RWPE2 (cell line): ENCODE data around the gene MAB21L1.

Source experiments
- ATAC-seq: fragments of 200-7000 bp; cut with Tn5 transposase; 3 replicates; pipeline ENCODE4 v1.9.1; 2021; ENCODE audit warnings: low read depth
- DNase-seq: peaks from one replicate; pipeline ENCODE4 v3.0.0-alpha.2; 2020; ENCODE audit warnings: low spot score
- H3K27ac ChIP-seq: fragments of 450-650 bp; 2 replicates; pipeline ENCODE4 v1.5.1; 2017; ENCODE audit warnings: mild to moderate bottlenecking; ENCODE audit not compliant: poor library complexity, severe bottlenecking
- H3K27me3 ChIP-seq: fragments of 250-450 bp; sonication (Bioruptor Pico); 2 replicates; pipeline ENCODE4 v1.5.1; 2021; ENCODE audit warnings: mild to moderate bottlenecking, moderate library complexity; ENCODE audit not compliant: insufficient read depth, poor library complexity, severe bottlenecking
- H3K36me3 ChIP-seq: fragments of 250-450 bp; sonication (Bioruptor Pico); 2 replicates; pipeline ENCODE4 v1.5.1; 2020; ENCODE audit warnings: low read depth, mild to moderate bottlenecking, moderate library complexity
- H3K4me1 ChIP-seq: fragments of 250-450 bp; sonication (Bioruptor Pico); 2 replicates; pipeline ENCODE4 v1.5.1; 2021; ENCODE audit warnings: mild to moderate bottlenecking, moderate library complexity; ENCODE audit not compliant: insufficient read depth, poor library complexity, severe bottlenecking
- H3K4me3 ChIP-seq: fragments of 250-450 bp; sonication (Bioruptor Pico); 2 replicates; pipeline ENCODE4 v1.5.1; 2021; ENCODE audit warnings: mild to moderate bottlenecking, moderate library complexity; ENCODE audit not compliant: severe bottlenecking
- H3K9me3 ChIP-seq: fragments of 250-450 bp; sonication (Bioruptor Pico); 2 replicates; pipeline ENCODE4 v1.5.1; 2021; ENCODE audit warnings: mild to moderate bottlenecking, moderate library complexity; ENCODE audit not compliant: severe bottlenecking
- CTCF ChIP-seq: fragments of 450-650 bp; IDR thresholded peaks from one replicate; pipeline ENCODE4 v1.5.1; 2017; ENCODE audit warnings: mild to moderate bottlenecking, moderate library complexity; ENCODE audit not compliant: poor library complexity, severe bottlenecking

Gene MAB21L1

DNA sequence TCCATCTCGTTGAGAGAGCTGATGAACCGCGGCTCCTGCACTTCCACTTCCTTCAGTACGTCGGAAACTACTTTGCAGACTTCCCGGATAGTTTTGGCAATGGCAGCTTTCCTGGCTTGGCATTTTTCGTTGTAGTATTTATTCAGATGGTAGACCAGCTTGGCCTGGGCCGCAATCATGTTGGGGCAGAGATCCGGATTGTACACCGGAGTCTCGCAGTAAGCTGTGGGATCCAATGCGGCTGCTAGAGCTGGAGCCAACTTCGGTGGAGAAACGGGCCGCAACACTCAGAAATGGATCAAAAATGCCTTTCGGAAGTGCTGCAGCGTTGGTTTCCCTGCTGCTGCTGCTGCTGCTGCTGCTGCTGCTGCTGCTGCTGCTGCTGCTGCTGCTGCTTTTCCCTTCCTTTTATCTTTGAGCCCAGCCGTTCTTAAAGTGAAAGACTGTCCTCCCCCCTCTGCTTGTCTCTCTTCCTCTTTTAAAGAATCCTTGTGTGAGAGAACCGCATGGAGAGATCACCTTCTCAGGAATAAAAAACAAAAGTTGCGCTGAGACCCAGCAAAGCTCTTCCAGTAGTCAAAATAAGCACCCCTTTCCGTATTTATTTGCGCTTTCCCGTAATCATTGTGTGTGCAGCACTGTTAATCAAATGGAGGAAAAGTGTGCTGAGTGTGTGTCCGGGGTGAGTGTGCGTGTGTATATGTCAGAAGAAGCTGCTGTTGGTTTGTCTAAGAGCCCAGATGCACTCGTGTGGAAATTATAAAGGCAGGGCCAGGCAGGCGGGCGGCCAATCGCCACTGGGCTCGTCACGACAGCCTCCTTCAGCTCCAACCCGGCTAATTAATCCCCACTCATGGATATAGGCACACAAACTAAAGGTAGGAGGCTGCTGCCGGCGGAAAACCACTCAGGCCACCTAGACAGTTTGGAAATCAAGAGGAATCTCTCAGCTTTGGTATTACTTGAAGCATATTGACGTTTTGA lies at the start of gene MAB21L1:
Gene MAB21L1 (minus strand): TSS at position 730 of the 984 bp plus-strand sequence. CDS start 551 bp downstream, at position 179.
- no peak for DNase-seq
- H3K4me1 ChIP-seq = peaks cover 4% of the 10 kb centered on the region
- peak within 1 kb of the TSS; percentile 37 for H3K4me3 ChIP-seq
- no peaks in the 10 kb centered on the region for H3K9me3 ChIP-seq
- no peak for TF ChIP-seq CTCF
- ATAC-seq = peak; percentile 66
- H3K27ac ChIP-seq = peak within 1 kb of the TSS; percentile 5
- peaks cover 3% of the 10 kb centered on the region for H3K27me3 ChIP-seq
- no peaks in the 10 kb centered on the region for H3K36me3 ChIP-seq

- no peak for TF ChIP-seq CTCF
- H3K4me1 ChIP-seq = no peaks in the 10 kb centered on the region
- DNase-seq = no peak
Measured at GRCh38 chr13:35524171-35524570, 47.7 kb upstream of the MAB21L1 start.

DNA sequence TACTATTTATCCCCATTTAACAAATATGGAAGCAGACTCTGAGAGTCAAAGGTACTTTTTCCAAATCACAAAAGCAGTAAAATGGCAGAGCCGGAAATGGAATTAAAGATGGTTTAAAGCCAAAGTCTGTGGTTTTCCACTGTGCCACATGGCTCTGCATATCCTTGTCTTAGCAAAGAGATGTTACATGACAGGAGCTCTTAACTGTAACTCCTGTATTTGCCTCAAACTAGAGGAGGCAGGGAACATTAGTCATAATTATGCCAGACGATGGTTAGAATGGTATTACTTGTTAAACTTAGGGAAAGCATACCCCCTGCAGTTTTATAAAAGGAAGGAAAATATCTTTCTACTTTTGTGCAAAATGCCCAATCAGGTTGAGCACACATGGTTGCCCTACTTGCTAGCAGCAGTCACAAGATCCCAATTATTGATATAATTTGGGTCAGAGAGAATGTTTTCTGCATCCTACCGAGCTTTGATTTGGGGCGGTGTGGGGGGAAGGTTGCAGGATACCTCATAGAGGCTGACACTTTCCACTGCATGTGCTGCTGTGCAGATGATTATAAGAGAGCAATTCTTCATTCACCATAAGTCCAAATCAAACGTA lies 42.0 kb upstream of the MAB21L1 start:
- Histone ChIP-seq H3K27me3 (no peaks in the 10 kb centered on the region), H3K36me3 (no peaks in the 10 kb centered on the region), H3K9me3 (no peaks in the 10 kb centered on the region), H3K4me1 (peaks cover 6% of the 10 kb centered on the region), H3K27ac (no peak overlapping the region), H3K4me3 (no peak overlapping the region)
- TF ChIP-seq CTCF = no peak
- DNase-seq (no peak), ATAC-seq (no peak)

More at GRCh38 chr13:35524171-35524570, 47.7 kb upstream of the MAB21L1 start:
- no peaks in the 10 kb centered on the region for H3K36me3 ChIP-seq
- H3K4me3 ChIP-seq = no peak overlapping the region
- no peak overlapping the region for H3K27ac ChIP-seq
- H3K27me3 ChIP-seq = no peaks in the 10 kb centered on the region
- H3K9me3 ChIP-seq = no peaks in the 10 kb centered on the region
- ATAC-seq = no peak

- no peaks in the 10 kb centered on the region for H3K36me3 ChIP-seq
- TF ChIP-seq CTCF = no peak
- ATAC-seq (0 out of 3 replicates have a peak, but pooled peaks have one; percentile 14), DNase-seq (no peak)
- no peak overlapping the region for H3K4me3 ChIP-seq
- no peaks in the 10 kb centered on the region for H3K27me3 ChIP-seq
- H3K4me1 ChIP-seq = peaks cover 12% of the 10 kb centered on the region
- H3K9me3 ChIP-seq = no peaks in the 10 kb centered on the region
- no peak overlapping the region for H3K27ac ChIP-seq
Measured at GRCh38 chr13:35514801-35515502, 38.5 kb upstream of the MAB21L1 start.
